ENCODE results near the gene COL5A2. TPM values are rescaled to one million over a fixed set of nuclear protein-coding genes. Genes with fewer than 3 reads are reported as not detected.

COL5A2 gene
- total RNA-seq, 6 experiments from 2014 or later: 5.7 to 17.6 (median 8.6) TPM

- ATAC-seq (no peak), DNase-seq (no peak)
- Histone ChIP-seq H3K27me3 (no peaks in the 10 kb centered on the region), H3K4me1 (peaks cover 0 to 9% (median 0%) of the 10 kb centered on the region in 4 donors), H3K27ac (no peak overlapping the region), H3K9me3 (no peaks in the 10 kb centered on the region), H3K36me3 (no peaks in the 10 kb centered on the region), H3K4me3 (no peak overlapping the region)
- intact Hi-C loops (cut with DNase I): no loop called here
- TF ChIP-seq CTCF (IDR thresholded peaks at IDR 0.05) (no peak), POLR2A (IDR thresholded peaks at IDR 0.05) (no peak)
- no CpG with 5 or more reads among the region's 1 CpG for WGBS (ENCODE audit: insufficient coverage, low coverage, low lambda C conversion rate, missing lambda C conversion rate)
Measured at GRCh38 chr2:189171956-189172609, 7.5 kb downstream of the COL5A2 start.

- WGBS (ENCODE audit: insufficient coverage, low coverage, low lambda C conversion rate, missing lambda C conversion rate): 78% methylated on average over 2 of the region's 2 CpGs
- no peak for DNase-seq
- Histone ChIP-seq H3K4me3 (no peak overlapping the region), H3K4me1 (peaks cover 0 to 22% (median 4%) of the 10 kb centered on the region in 4 donors), H3K27me3 (no peaks in the 10 kb centered on the region), H3K27ac (peak overlapping the region in 1 of 3 donors; percentile 59), H3K9me3 (no peaks in the 10 kb centered on the region), H3K36me3 (no peaks in the 10 kb centered on the region)
- TF ChIP-seq CTCF (IDR thresholded peaks at IDR 0.05): no peak
- TF ChIP-seq POLR2A (IDR thresholded peaks at IDR 0.05): no peak
- intact Hi-C loops (cut with DNase I): no loop called here
- ATAC-seq: peak in 1 of 4 donors; percentile 17
Measured at GRCh38 chr2:189168856-189169499, 10.6 kb downstream of the COL5A2 start.

GRCh38 chr2:189165656-189166380 lies 13.7 kb downstream of the COL5A2 start:
- Histone ChIP-seq H3K27ac (no peak overlapping the region), H3K9me3 (no peaks in the 10 kb centered on the region), H3K4me1 (peaks cover 0 to 25% (median 4%) of the 10 kb centered on the region in 4 donors), H3K27me3 (no peaks in the 10 kb centered on the region), H3K36me3 (no peaks in the 10 kb centered on the region), H3K4me3 (no peak overlapping the region)
- ATAC-seq (no peak), DNase-seq (no peak)
- TF ChIP-seq CTCF (IDR thresholded peaks at IDR 0.05) (no peak), POLR2A (IDR thresholded peaks at IDR 0.05) (no peak)
- intact Hi-C loops (cut with DNase I): no loop called here
- WGBS (ENCODE audit: insufficient coverage, low coverage, low lambda C conversion rate, missing lambda C conversion rate): 86% methylated on average over 3 of the region's 3 CpGs

GRCh38 chr2:189164746-189165145 lies 14.8 kb downstream of the COL5A2 start:
- Histone ChIP-seq H3K4me1 (peaks cover 0 to 25% (median 4%) of the 10 kb centered on the region in 4 donors), H3K27ac (no peak overlapping the region), H3K4me3 (no peak overlapping the region), H3K9me3 (no peaks in the 10 kb centered on the region), H3K27me3 (no peaks in the 10 kb centered on the region), H3K36me3 (no peaks in the 10 kb centered on the region)
- 10% methylated on average over 1 of the region's 1 CpG for WGBS (ENCODE audit: insufficient coverage, low coverage, low lambda C conversion rate, missing lambda C conversion rate)
- DNase-seq (peak in 1 of 3 donors; percentile 58), ATAC-seq (peak; percentile 77 to 88 (median 84))
- intact Hi-C loops (cut with DNase I): no loop called here
- no peak for TF ChIP-seq POLR2A (IDR thresholded peaks at IDR 0.05)
- TF ChIP-seq CTCF (IDR thresholded peaks at IDR 0.05): no peak

Data from right lobe of liver (tissue), 6 donors.